GM18499 (cell line): Measurements from ENCODE around the gene ZNF763.
A peak's percentile ranks its signal among the peaks of the same experiment; 100 is the strongest.
"Not testable (repeated sequence)": the region's sequence is repeated elsewhere in the genome, so short reads cannot be mapped to it uniquely, and the experiment has no call there.

Source experiments
- ATAC-seq: cut with Tn5 transposase; IDR thresholded peaks from one replicate; pipeline ENCODE4 v1.9.1; 2021; ENCODE audit warnings: moderate number of reproducible peaks; ENCODE audit not compliant: insufficient read depth, unreplicated experiment

ZNF763 gene

GRCh38 chr19:11964858-11965645 is at the start of gene ZNF763:
Gene ZNF763 (plus strand): TSS chr19:11965040. CDS start chr19:11965209, 169 bp downstream.
- no peak for ATAC-seq

GRCh38 chr19:11921852-11922495 is 42.9 kb upstream of the ZNF763 start:
- no peak for ATAC-seq

GRCh38 chr19:11924886-11925650 is 39.8 kb upstream of the ZNF763 start, which contains the start of gene ZNF700:
Gene ZNF700 (plus strand): TSS chr19:11925107. CDS start chr19:11925211, 104 bp downstream.
- peak; percentile 55 for ATAC-seq

GRCh38 chr19:11925651-11926187 is 39.1 kb upstream of the ZNF763 start:
- ATAC-seq, result not testable (repeated sequence)

- ATAC-seq, result no peak
These were observed 37.6 kb upstream of the ZNF763 start for GRCh38 chr19:11927227-11927626.

- ATAC-seq, result no peak
These were observed 33.8 kb upstream of the ZNF763 start for GRCh38 chr19:11931051-11931450.

- ATAC-seq, result no peak
These were observed 33.3 kb upstream of the ZNF763 start for GRCh38 chr19:11931513-11931912.

- ATAC-seq, result not testable (repeated sequence)
These were observed 29.0 kb upstream of the ZNF763 start for GRCh38 chr19:11935829-11936228.

- not testable (repeated sequence) for ATAC-seq
These were observed 26.5 kb upstream of the ZNF763 start for GRCh38 chr19:11938383-11938782.

GRCh38 chr19:11941361-11941887 is 23.4 kb upstream of the ZNF763 start:
- not testable (repeated sequence) for ATAC-seq

GRCh38 chr19:11942008-11942842 is 22.6 kb upstream of the ZNF763 start:
- no peak for ATAC-seq

- ATAC-seq, result no peak
These were observed 22.1 kb upstream of the ZNF763 start for GRCh38 chr19:11942843-11943108.

- no peak for ATAC-seq
These were observed 20.2 kb upstream of the ZNF763 start for GRCh38 chr19:11944656-11945055.

- ATAC-seq, result no peak
These were observed 16.2 kb upstream of the ZNF763 start for GRCh38 chr19:11948646-11949045.

GRCh38 chr19:11949201-11949600 is 15.6 kb upstream of the ZNF763 start:
- no peak for ATAC-seq

- not testable (repeated sequence) for ATAC-seq
These were observed 15.2 kb upstream of the ZNF763 start for GRCh38 chr19:11949614-11950080.

- no peak for ATAC-seq
These were observed 14.5 kb upstream of the ZNF763 start for GRCh38 chr19:11950312-11950711.

GRCh38 chr19:11963566-11964355 is 1.1 kb upstream of the ZNF763 start:
- ATAC-seq, result no peak

GRCh38 chr19:11964496-11964857 is 363 bp upstream of the ZNF763 start:
- ATAC-seq, result no peak
